ENCODE measurements around the gene BHMT. TPM values are rescaled to one million over a fixed set of nuclear protein-coding genes. Genes with fewer than 3 reads are reported as not detected.

BHMT gene
- total RNA-seq, 4 donors from 2014 or later, result not detected

DNA sequence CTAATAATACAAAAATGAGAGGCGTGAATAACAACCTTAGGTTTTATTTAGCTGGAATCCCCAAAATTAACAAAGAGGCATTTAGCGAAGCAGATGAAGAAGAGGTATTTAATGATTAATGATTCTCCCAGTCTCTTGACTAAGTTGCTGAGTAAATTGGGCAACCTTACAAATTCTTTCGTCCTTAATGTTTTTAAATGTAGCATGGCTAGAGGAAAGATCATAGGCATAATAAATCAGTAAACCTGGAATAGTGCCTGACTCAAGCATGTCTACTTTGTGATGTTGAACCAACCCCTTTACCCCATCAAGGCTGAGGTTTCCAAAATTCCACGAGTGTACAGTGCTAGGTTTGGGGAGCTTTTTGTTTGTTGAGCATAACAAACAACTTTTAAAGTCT, 7.9 kb downstream of the BHMT start:
- intact Hi-C loops (cut with DNase I; ENCODE audit: low total_unique reads), result no loop called here
- no peak overlapping the region for H3K27ac ChIP-seq
- H3K9me3 ChIP-seq, result no peaks in the 10 kb centered on the region
- TF ChIP-seq, protein P1, sequence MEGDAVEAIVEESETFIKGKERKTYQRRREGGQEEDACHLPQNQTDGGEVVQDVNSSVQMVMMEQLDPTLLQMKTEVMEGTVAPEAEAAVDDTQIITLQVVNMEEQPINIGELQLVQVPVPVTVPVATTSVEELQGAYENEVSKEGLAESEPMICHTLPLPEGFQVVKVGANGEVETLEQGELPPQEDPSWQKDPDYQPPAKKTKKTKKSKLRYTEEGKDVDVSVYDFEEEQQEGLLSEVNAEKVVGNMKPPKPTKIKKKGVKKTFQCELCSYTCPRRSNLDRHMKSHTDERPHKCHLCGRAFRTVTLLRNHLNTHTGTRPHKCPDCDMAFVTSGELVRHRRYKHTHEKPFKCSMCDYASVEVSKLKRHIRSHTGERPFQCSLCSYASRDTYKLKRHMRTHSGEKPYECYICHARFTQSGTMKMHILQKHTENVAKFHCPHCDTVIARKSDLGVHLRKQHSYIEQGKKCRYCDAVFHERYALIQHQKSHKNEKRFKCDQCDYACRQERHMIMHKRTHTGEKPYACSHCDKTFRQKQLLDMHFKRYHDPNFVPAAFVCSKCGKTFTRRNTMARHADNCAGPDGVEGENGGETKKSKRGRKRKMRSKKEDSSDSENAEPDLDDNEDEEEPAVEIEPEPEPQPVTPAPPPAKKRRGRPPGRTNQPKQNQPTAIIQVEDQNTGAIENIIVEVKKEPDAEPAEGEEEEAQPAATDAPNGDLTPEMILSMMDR (IDR thresholded peaks at IDR 0.05), result no peak
- TF ChIP-seq POLR2A (IDR thresholded peaks at IDR 0.05) (no peak), POLR2AphosphoS5 (IDR thresholded peaks at IDR 0.05) (no peak), EP300 (IDR thresholded peaks at IDR 0.05; ENCODE audit: low read depth) (no peak)
- no peaks in the 10 kb centered on the region for H3K36me3 ChIP-seq
- H3K4me1 ChIP-seq, result no peaks in the 10 kb centered on the region
- H3K27me3 ChIP-seq, result peaks cover 6% of the 10 kb centered on the region
- 76 to 87% methylated on average over 4 of the region's 4 CpGs for WGBS, 2 donors (ENCODE audit: low coverage in 1 of 2)
- in situ Hi-C loops (cut with MboI; ENCODE audit: low pct_ligation_motif_present in 1 of 4, low pct_unique_long_range_greater_than_20kb in 1 of 4, low sequenced_read_pairs in 3 of 4), result no loop called here
- DNase-seq, result no peak
- no peak overlapping the region for H3K4me3 ChIP-seq

DNA sequence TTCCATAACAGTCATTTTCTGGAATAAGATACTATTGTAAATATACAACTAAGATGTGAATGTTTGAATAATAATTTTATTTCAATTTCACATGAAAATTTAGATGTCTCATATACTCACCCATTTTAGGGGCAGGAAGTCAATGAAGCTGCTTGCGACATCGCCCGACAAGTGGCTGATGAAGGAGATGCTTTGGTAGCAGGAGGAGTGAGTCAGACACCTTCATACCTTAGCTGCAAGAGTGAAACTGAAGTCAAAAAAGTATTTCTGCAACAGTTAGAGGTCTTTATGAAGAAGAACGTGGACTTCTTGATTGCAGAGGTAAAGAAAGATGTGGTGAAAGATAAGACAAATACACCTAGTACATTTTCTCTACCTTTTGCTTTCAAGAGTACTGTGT, 8.6 kb downstream of the BHMT start:
- in situ Hi-C loops (cut with MboI; ENCODE audit: low pct_ligation_motif_present in 1 of 4, low pct_unique_long_range_greater_than_20kb in 1 of 4, low sequenced_read_pairs in 3 of 4) (no loop called here), intact Hi-C loops (cut with DNase I; ENCODE audit: low total_unique reads) (no loop called here)
- Histone ChIP-seq H3K9me3 (no peaks in the 10 kb centered on the region), H3K4me1 (no peaks in the 10 kb centered on the region), H3K4me3 (no peak overlapping the region), H3K36me3 (no peaks in the 10 kb centered on the region), H3K27me3 (no peaks in the 10 kb centered on the region), H3K27ac (no peak overlapping the region)
- TF ChIP-seq POLR2A (IDR thresholded peaks at IDR 0.05), result no peak
- no peak for DNase-seq
- WGBS, 2 donors (ENCODE audit: low coverage in 1 of 2), result 87 to 100% methylated on average over 4 of the region's 4 CpGs

DNA sequence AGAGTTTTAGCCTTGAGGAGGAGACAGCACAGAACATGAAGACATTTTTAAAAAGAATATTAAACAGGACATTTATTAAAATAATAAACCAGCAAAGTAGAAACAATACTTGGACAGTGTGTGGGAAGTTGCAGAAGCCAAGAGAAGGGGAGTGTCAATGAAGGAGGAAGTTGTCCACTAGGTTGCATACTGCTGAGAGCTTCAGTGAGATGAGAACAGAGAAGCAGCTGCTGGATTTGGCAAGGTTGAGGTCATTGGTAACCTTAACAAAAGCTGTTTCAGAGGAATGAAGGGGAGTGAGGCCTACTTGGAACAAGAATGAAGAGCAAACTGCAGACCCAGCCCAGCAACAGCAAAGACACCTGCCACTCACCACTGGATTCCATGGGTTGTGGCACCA, 11.4 kb downstream of the BHMT start:
- Histone ChIP-seq H3K36me3 (no peaks in the 10 kb centered on the region), H3K4me1 (no peaks in the 10 kb centered on the region), H3K27ac (no peak overlapping the region), H3K9me3 (no peaks in the 10 kb centered on the region), H3K27me3 (no peaks in the 10 kb centered on the region), H3K4me3 (no peak overlapping the region)
- TF ChIP-seq POLR2A (IDR thresholded peaks at IDR 0.05) (no peak), EP300 (IDR thresholded peaks at IDR 0.05; ENCODE audit: low read depth) (no peak), POLR2AphosphoS5 (IDR thresholded peaks at IDR 0.05) (no peak)
- TF ChIP-seq, protein P1 (IDR thresholded peaks at IDR 0.05), result no peak
- in situ Hi-C loops (cut with MboI; ENCODE audit: low pct_ligation_motif_present in 1 of 4, low pct_unique_long_range_greater_than_20kb in 1 of 4, low sequenced_read_pairs in 3 of 4), result no loop called here
- no peak for DNase-seq
- intact Hi-C loops (cut with DNase I; ENCODE audit: low total_unique reads), result no loop called here

DNA sequence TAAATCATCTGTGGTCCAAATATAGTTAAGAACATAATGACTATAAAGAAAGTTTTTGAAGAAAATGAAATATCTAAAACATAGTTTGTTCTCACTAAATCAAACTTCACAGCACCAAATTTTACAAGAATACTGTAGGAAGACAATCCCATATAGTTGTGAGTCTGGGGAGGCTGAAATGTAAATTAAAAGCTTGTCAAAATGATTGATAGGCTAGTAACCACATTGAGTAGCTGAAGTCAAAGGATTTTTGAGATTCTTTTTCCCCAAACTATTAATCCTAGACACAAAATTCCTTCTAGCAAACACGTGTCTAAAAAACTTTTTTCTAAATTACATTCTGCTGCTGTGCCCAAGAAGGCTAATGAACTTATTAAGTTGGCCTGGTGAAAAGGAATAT, 13.0 kb downstream of the BHMT start:
- Histone ChIP-seq H3K4me1 (no peaks in the 10 kb centered on the region), H3K9me3 (no peaks in the 10 kb centered on the region), H3K27me3 (no peaks in the 10 kb centered on the region), H3K36me3 (no peaks in the 10 kb centered on the region), H3K4me3 (no peak overlapping the region), H3K27ac (no peak overlapping the region)
- intact Hi-C loops (cut with DNase I; ENCODE audit: low total_unique reads) (no loop called here), in situ Hi-C loops (cut with MboI; ENCODE audit: low pct_ligation_motif_present in 1 of 4, low pct_unique_long_range_greater_than_20kb in 1 of 4, low sequenced_read_pairs in 3 of 4) (loop anchor here (25.0 kb wide), 2 partner anchors 87 to 338 kb away; no protein-coding TSS in a partner anchor)
- no peak for DNase-seq
- 76 to 78% methylated on average over 1 of the region's 1 CpG for WGBS, 2 donors (ENCODE audit: low coverage in 1 of 2)
- TF ChIP-seq POLR2AphosphoS5 (IDR thresholded peaks at IDR 0.05) (no peak), POLR2A (IDR thresholded peaks at IDR 0.05) (no peak), EP300 (IDR thresholded peaks at IDR 0.05; ENCODE audit: low read depth) (no peak)
- TF ChIP-seq, protein P1 (IDR thresholded peaks at IDR 0.05), result no peak

DNA sequence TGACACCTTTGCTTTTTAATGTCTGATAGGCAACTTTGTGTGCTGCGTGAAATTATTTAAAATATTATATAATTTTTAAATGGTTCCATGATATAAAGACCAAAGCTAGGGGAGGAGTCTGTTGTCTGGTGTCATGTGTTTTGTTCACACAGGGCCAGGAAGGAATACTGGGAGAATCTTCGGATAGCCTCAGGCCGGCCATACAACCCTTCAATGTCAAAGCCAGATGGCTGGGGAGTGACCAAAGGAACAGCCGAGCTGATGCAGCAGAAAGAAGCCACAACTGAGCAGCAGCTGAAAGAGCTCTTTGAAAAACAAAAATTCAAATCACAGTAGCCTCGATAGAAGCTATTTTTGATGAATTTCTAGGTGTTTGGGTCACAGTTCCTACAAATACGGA, 19.2 kb downstream of the BHMT start:
- TF ChIP-seq POLR2A (IDR thresholded peaks at IDR 0.05), result no peak
- no peak for TF ChIP-seq POLR2AphosphoS5 (IDR thresholded peaks at IDR 0.05)
- TF ChIP-seq EP300 (IDR thresholded peaks at IDR 0.05; ENCODE audit: low read depth), result no peak
- TF ChIP-seq, protein P1 (IDR thresholded peaks at IDR 0.05), result no peak
- Histone ChIP-seq H3K36me3 (no peaks in the 10 kb centered on the region), H3K9me3 (no peaks in the 10 kb centered on the region), H3K4me3 (no peak overlapping the region), H3K4me1 (peaks cover 0 to 14% (median 8%) of the 10 kb centered on the region in 4 donors), H3K27me3 (no peaks in the 10 kb centered on the region), H3K27ac (no peak overlapping the region)
- in situ Hi-C loops (cut with MboI; ENCODE audit: low pct_ligation_motif_present in 1 of 4, low pct_unique_long_range_greater_than_20kb in 1 of 4, low sequenced_read_pairs in 3 of 4), result loop anchor here (5.0 to 25.0 kb wide), 4 partner anchors 93 to 337 kb away; no protein-coding TSS in a partner anchor
- DNase-seq, result no peak
- intact Hi-C loops (cut with DNase I; ENCODE audit: low total_unique reads), result loop anchor here (5.0 kb wide), 2 partner anchors 107 to 108 kb away; partner anchors contain the start of gene JMY
- 73 to 84% methylated on average over 5 to 6 of the region's 6 CpGs for WGBS, 2 donors (ENCODE audit: low coverage in 1 of 2)

All from transverse colon (tissue), 4 donors.